ENCODE measurements around the gene DDHD1. TPM values are rescaled to one million over a fixed set of nuclear protein-coding genes. Genes with fewer than 3 reads are reported as not detected.

Gene DDHD1
- total and polyA plus RNA-seq, 7 donors, result 1.2 to 21.4 (median 15.2) TPM

DNA sequence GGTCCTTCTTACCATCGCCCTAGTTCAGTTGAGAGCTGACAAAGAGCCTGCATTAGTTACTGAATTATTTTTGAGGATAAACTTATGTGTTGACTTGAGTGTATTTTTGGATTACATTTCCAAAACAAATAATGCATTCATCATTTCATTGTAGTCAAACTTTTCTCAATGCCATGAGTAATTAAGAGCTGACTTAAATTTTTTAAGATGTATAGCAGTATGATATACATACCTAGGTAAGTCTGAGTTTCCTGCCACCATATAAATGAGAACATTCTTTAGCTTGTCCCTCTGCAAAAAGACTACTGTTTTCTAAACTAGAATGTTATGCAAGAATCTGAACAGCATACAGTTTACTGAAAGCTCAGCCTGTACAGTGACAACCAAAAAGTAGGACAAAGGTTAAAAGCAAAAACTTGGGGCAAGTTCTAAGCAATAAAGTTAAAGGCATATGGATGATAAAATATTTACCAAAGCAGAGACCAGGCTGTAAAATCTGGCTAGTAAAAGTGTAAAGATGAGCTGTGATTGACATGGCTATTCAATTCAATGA, 120.2 kb downstream of the DDHD1 start:
- peaks cover 0 to 5% (median 0%) of the 10 kb centered on the region in 4 donors for H3K36me3 ChIP-seq
- H3K4me1 ChIP-seq, result peaks cover 0 to 40% (median 32%) of the 10 kb centered on the region in 4 donors
- no peaks in the 10 kb centered on the region for H3K27me3 ChIP-seq
- no peak for DNase-seq
- 83 to 85% methylated on average over 1 of the region's 1 CpG for WGBS, 2 donors
- intact Hi-C loops (cut with DNase I), result no loop called here
- no peak for TF ChIP-seq EP300 (IDR thresholded peaks at IDR 0.05)
- TF ChIP-seq, protein P1, sequence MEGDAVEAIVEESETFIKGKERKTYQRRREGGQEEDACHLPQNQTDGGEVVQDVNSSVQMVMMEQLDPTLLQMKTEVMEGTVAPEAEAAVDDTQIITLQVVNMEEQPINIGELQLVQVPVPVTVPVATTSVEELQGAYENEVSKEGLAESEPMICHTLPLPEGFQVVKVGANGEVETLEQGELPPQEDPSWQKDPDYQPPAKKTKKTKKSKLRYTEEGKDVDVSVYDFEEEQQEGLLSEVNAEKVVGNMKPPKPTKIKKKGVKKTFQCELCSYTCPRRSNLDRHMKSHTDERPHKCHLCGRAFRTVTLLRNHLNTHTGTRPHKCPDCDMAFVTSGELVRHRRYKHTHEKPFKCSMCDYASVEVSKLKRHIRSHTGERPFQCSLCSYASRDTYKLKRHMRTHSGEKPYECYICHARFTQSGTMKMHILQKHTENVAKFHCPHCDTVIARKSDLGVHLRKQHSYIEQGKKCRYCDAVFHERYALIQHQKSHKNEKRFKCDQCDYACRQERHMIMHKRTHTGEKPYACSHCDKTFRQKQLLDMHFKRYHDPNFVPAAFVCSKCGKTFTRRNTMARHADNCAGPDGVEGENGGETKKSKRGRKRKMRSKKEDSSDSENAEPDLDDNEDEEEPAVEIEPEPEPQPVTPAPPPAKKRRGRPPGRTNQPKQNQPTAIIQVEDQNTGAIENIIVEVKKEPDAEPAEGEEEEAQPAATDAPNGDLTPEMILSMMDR (IDR thresholded peaks at IDR 0.05), result no peak
- TF ChIP-seq POLR2A (IDR thresholded peaks at IDR 0.05), result no peak
- no peak for TF ChIP-seq POLR2AphosphoS5 (IDR thresholded peaks at IDR 0.05)
- peak overlapping the region; percentile 1 to 47 (median 40) for H3K27ac ChIP-seq
- H3K4me3 ChIP-seq, result no peak overlapping the region
- no peaks in the 10 kb centered on the region for H3K9me3 ChIP-seq

DNA sequence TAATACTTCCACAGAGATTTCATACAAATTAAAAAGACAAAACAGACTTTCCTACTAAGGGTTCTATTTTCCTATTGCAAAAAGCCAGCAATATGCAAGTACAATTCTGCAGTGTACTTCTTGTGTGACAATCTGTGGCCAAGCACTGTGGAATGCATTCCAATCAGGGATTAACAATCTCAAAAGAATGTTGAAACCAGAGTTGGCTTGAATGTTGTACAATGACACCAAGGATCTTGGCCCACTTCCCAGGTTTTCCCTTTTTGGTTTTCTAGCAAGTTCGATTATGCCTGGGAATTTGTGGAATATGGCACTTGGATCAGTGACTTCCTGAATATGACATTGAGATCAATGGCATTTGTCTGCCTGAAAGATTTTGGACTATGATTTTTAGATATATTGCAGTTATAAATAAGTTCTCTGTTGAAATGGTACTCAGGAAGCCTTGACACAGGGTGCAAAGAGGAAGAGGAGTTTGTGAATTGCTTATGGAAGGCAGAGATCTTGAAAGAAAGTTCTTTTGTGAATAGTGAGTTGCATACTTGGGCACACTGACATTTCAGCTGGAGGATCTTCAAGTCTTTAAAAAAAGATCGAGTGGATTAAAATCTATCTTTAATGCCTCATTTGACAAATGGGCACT, 120.8 kb downstream of the DDHD1 start:
- H3K4me3 ChIP-seq, result no peak overlapping the region
- peak; percentile 66 for DNase-seq
- no peaks in the 10 kb centered on the region for H3K9me3 ChIP-seq
- intact Hi-C loops (cut with DNase I), result no loop called here
- TF ChIP-seq, protein P1 (IDR thresholded peaks at IDR 0.05), result no peak
- no peak for TF ChIP-seq EP300 (IDR thresholded peaks at IDR 0.05)
- peak in 3 of 4 donors; percentile 28 to 35 (median 31) for TF ChIP-seq POLR2AphosphoS5 (IDR thresholded peaks at IDR 0.05)
- no peaks in the 10 kb centered on the region for H3K27me3 ChIP-seq
- H3K36me3 ChIP-seq, result peaks cover 0 to 2% (median 0%) of the 10 kb centered on the region in 4 donors
- 64 to 75% methylated on average over 2 of the region's 2 CpGs for WGBS, 2 donors
- H3K4me1 ChIP-seq, result peaks cover 0 to 40% (median 32%) of the 10 kb centered on the region in 4 donors
- peak overlapping the region; percentile 1 to 47 (median 40) for H3K27ac ChIP-seq

- intact Hi-C loops (cut with DNase I), result no loop called here
- H3K36me3 ChIP-seq, result no peaks in the 10 kb centered on the region
- peaks cover 0 to 11% (median 9%) of the 10 kb centered on the region in 4 donors for H3K4me1 ChIP-seq
- H3K27ac ChIP-seq, result no peak overlapping the region
- WGBS, 2 donors, result 72 to 74% methylated on average over 3 of the region's 3 CpGs
- no peaks in the 10 kb centered on the region for H3K9me3 ChIP-seq
- TF ChIP-seq POLR2AphosphoS5 (IDR thresholded peaks at IDR 0.05), result no peak
- TF ChIP-seq, protein P1 (IDR thresholded peaks at IDR 0.05), result no peak
- no peak for TF ChIP-seq EP300 (IDR thresholded peaks at IDR 0.05)
- H3K4me3 ChIP-seq, result no peak overlapping the region
- no peaks in the 10 kb centered on the region for H3K27me3 ChIP-seq
- no peak for DNase-seq
Observed at GRCh38 chr14:53027562-53027961, 125.6 kb downstream of the DDHD1 start.

DNA sequence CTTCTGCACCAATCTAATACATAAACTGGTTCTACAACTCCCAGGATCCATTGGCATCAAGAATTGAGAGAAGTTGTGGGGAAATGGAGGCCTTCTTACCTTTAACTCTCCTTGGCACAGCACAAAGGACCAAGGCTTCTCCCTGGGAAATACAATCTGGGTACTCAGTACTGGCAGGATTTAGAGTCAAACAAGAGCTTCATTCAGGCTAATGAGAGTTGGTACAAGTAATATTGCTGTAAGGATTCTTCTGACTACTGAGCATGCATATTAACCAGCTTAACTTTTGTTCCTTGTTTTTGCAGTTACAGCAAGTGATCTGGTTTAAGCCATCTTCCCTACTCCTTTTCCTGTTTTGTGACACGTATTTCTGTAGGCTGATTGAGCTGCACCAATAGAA, 126.1 kb downstream of the DDHD1 start:
- Histone ChIP-seq H3K27me3 (no peaks in the 10 kb centered on the region), H3K9me3 (no peaks in the 10 kb centered on the region), H3K4me3 (no peak overlapping the region), H3K27ac (no peak overlapping the region), H3K36me3 (no peaks in the 10 kb centered on the region), H3K4me1 (peaks cover 0 to 6% (median 4%) of the 10 kb centered on the region in 4 donors)
- TF ChIP-seq EP300 (IDR thresholded peaks at IDR 0.05) (no peak), POLR2A (IDR thresholded peaks at IDR 0.05) (no peak), POLR2AphosphoS5 (IDR thresholded peaks at IDR 0.05) (no peak)
- TF ChIP-seq, protein P1 (IDR thresholded peaks at IDR 0.05), result no peak
- DNase-seq, result no peak
- intact Hi-C loops (cut with DNase I), result no loop called here
- WGBS, 2 donors, result 0 to 55% methylated on average over 1 of the region's 1 CpG

Measured in sigmoid colon (tissue), 7 donors.